GM12873 (cell line): ENCODE results near the gene HOXA10.

Source experiments
- TF ChIP-seq, protein P1 (sequence below): IDR thresholded peaks from 2 replicates; pipeline ENCODE4 v1.5.1; 2012; ENCODE audit warnings: low read depth, mild to moderate bottlenecking, moderate library complexity, low read length, control low read depth; ENCODE audit not compliant: insufficient read depth; ENCODE audit errors: missing control alignments

The HOXA10 gene

GRCh38 chr7:27213433-27214238 lies 39.5 kb upstream of the HOXA10 start:
- TF ChIP-seq, protein P1, sequence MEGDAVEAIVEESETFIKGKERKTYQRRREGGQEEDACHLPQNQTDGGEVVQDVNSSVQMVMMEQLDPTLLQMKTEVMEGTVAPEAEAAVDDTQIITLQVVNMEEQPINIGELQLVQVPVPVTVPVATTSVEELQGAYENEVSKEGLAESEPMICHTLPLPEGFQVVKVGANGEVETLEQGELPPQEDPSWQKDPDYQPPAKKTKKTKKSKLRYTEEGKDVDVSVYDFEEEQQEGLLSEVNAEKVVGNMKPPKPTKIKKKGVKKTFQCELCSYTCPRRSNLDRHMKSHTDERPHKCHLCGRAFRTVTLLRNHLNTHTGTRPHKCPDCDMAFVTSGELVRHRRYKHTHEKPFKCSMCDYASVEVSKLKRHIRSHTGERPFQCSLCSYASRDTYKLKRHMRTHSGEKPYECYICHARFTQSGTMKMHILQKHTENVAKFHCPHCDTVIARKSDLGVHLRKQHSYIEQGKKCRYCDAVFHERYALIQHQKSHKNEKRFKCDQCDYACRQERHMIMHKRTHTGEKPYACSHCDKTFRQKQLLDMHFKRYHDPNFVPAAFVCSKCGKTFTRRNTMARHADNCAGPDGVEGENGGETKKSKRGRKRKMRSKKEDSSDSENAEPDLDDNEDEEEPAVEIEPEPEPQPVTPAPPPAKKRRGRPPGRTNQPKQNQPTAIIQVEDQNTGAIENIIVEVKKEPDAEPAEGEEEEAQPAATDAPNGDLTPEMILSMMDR, result no peak

DNA sequence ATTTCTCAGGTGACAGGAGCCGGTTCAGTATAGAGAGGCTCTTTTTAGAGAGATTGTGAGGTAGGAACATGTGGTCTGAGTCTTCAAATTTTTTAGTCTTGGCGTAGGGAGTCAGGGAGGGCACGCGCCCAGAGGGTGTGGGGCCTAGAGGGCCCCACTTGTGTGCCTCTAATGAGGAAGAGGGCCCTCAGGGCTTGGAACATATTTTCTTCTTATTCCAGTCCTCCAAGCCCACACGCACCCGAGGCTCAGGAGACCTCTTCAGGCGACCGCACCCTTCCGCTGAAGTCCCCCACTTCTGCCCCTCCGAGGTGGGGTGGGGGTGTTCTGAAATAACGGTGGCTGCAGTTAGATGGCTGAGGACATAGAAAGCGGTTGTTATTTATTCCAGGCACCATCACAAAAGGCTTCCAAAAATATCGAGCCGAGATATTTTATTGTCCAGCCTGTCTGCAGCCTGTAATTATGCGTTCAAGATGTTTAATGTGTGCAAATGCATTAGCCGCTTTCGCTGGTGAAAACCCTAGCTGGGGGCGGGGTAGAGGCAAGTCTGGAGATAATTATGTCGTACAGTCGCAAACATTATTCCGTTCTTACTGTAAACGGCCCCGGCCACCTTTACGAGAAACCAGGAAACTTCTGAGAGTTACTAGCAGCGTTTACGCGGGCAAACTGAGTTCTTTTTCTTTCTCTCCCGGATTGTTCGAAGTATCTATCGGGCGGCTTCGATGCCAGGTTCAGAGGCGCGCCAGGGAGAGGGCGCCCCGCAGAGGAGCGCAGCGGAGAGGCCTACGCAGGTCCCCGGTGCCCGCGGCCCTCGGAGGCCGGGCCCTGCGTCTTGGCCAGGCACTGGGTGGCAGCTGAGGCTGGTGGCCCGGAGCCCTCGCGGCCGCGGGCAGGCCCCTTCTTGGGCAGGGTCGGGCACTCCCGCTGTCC lies 38.6 kb upstream of the HOXA10 start:
- TF ChIP-seq, protein P1, result no peak

DNA sequence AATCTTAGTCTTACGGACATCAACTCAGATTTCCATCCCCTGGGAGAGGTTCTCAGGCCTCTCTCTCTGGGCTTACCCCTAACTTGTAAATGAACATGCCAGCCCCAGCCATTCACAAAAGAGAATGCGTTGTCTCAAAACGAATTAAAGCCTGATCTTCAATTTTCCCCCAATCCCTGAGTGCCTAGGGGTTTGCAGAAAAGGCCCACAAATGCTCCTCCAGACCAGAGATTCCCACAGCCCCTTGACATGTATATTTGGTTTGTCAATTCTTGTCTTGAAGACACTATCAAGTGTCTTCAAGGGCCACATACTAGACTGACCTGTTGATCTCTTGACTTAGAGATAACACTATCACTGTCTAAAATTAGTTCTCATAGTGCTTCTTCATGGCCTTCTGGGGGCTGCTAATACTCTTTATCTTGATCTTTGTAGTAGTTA lies 37.7 kb upstream of the HOXA10 start:
- TF ChIP-seq, protein P1, result no peak

DNA sequence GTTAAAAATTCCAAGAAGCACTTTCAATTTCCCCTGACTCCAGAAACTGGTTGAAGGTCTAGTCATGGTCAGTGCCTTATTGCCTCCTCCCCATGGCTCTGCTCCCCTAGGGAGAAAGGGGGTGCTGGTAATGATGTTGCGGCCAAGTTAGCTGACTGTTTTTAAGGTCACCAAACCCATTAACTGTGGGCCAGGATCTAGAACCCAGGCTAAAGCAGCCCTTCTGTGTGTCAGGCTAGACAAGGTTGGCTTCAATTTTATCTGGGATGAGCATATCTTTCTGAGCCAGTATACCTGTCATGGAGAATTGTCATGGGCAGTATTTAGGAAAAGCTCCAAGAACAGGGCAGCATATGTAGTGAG lies 36.9 kb upstream of the HOXA10 start:
- TF ChIP-seq, protein P1, result no peak

DNA sequence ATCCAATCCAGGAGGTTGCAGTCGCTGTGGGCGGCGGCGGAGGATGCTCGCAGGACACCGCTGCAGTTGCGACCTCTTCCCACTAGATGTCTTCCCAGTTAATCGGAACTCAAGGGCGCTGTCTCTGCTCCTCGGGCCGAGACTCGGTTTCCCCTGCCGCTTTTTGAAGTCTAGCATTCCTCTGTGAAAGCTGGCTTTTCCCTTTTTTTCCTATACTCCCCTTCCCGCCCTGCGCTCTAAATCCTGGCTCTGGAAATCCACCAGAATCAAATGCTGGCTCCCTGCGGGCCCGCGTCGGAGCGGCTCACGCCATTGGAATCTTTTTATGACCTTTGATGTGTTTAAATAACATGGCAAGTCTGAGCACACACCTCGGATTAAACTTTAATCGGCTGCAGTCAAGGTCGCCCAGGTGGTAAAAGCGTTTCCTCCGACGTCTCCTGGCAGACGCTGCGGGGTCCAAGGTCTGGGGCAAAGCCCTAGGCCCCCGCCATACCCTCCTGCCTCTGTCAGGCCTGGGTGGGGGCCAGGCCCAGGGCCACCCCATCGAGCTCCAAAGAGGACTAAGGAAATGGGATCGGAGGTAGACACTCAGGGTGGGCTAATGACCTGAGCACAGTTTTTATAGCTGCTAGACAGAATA lies 36.4 kb upstream of the HOXA10 start:
- TF ChIP-seq, protein P1, result peak; percentile 83

- TF ChIP-seq, protein P1, result no peak
Measured at GRCh38 chr7:27209933-27210440, 35.9 kb upstream of the HOXA10 start.
